NCI-H69 (cell line): ENCODE measurements around the gene CERK.

Experiments
- DNase-seq: peaks from one replicate; lab custom pipeline; 2025; lab: John Stamatoyannopoulos, UW

Gene CERK

GRCh38 chr22:46677323-46678002 is 60.6 kb downstream of the CERK start:
- no peak for DNase-seq

- no peak for DNase-seq
These were observed 61.2 kb downstream of the CERK start for GRCh38 chr22:46676881-46677280.

- no peak for DNase-seq
These were observed 61.6 kb downstream of the CERK start for GRCh38 chr22:46676479-46676878.

- no peak for DNase-seq
These were observed 62.1 kb downstream of the CERK start for GRCh38 chr22:46675938-46676337.

- DNase-seq = no peak
These were observed 62.6 kb downstream of the CERK start for GRCh38 chr22:46675479-46675878.

- no peak for DNase-seq
These were observed 63.1 kb downstream of the CERK start for GRCh38 chr22:46674906-46675305.

- DNase-seq = peak; percentile 22
These were observed 63.7 kb downstream of the CERK start for GRCh38 chr22:46674367-46674781.

- DNase-seq = peak; percentile 45
These were observed 64.3 kb downstream of the CERK start for GRCh38 chr22:46673662-46674236.

GRCh38 chr22:46673205-46673604 is 64.8 kb downstream of the CERK start:
- peak; percentile 23 for DNase-seq

- peak; percentile 55 for DNase-seq
These were observed 65.3 kb downstream of the CERK start for GRCh38 chr22:46672731-46673130.

- DNase-seq = peak; percentile 40
These were observed 66.1 kb downstream of the CERK start for GRCh38 chr22:46671824-46672432.

- DNase-seq = no peak
These were observed 68.9 kb downstream of the CERK start for GRCh38 chr22:46669201-46669600.

- DNase-seq = no peak
These were observed 69.9 kb downstream of the CERK start for GRCh38 chr22:46668116-46668515.

GRCh38 chr22:46667245-46667623 is 70.8 kb downstream of the CERK start:
- DNase-seq = no peak

- no peak for DNase-seq
These were observed 71.3 kb downstream of the CERK start for GRCh38 chr22:46666577-46667244.

- no peak for DNase-seq
These were observed 72.2 kb downstream of the CERK start for GRCh38 chr22:46665751-46666280.

GRCh38 chr22:46665151-46665695 is 72.8 kb downstream of the CERK start:
- DNase-seq = no peak

- no peak for DNase-seq
These were observed 73.7 kb downstream of the CERK start for GRCh38 chr22:46664301-46664855.

- DNase-seq = no peak
These were observed 74.5 kb downstream of the CERK start for GRCh38 chr22:46663436-46664100.

GRCh38 chr22:46663001-46663400 is 75.1 kb downstream of the CERK start:
- no peak for DNase-seq

GRCh38 chr22:46662226-46662625 is 75.8 kb downstream of the CERK start:
- DNase-seq = no peak
